DOHH2 (cell line): ENCODE data around the gene TMTC1.
A peak's percentile ranks its signal among the peaks of the same experiment; 100 is the strongest.

Experiments
- H3F3A ChIP-seq: fragments of 200-600 bp; sonication (generic), shearing (Covaris generic); 2 replicates; pipeline ENCODE4 v1.6.0; 2016; ENCODE audit warnings: antibody characterized with exemption, mild to moderate bottlenecking; ENCODE audit not compliant: control insufficient read depth, insufficient read depth
- H3K27ac ChIP-seq: fragments of 200-600 bp; sonication (generic); 2 replicates; pipeline ENCODE4 v1.5.1; 2014; ENCODE audit warnings: low read depth, mild to moderate bottlenecking, low read length, moderate library complexity
- H3K27me3 ChIP-seq: fragments of 200-600 bp; sonication (generic); 2 replicates; pipeline ENCODE4 v1.6.1; 2014; ENCODE audit warnings: mild to moderate bottlenecking, low read length, mixed read lengths; ENCODE audit not compliant: control insufficient read depth
- H3K36me3 ChIP-seq: fragments of 200-600 bp; sonication (generic); 2 replicates; pipeline ENCODE4 v1.6.1; 2014; ENCODE audit warnings: mild to moderate bottlenecking, low read length, moderate library complexity, mixed read lengths; ENCODE audit not compliant: control insufficient read depth
- H3K4me1 ChIP-seq: fragments of 200-600 bp; sonication (generic); 2 replicates; pipeline ENCODE4 v1.6.1; 2014; ENCODE audit warnings: mild to moderate bottlenecking, low read length, mixed read lengths; ENCODE audit not compliant: control insufficient read depth
- H3K4me2 ChIP-seq: fragments of 200-600 bp; sonication (generic); 2 replicates; pipeline ENCODE4 v1.6.0; 2014; ENCODE audit warnings: mild to moderate bottlenecking, low read length, moderate library complexity
- H3K4me3 ChIP-seq: fragments of 200-600 bp; sonication (generic); 2 replicates; pipeline ENCODE4 v1.5.1; 2014; ENCODE audit warnings: mild to moderate bottlenecking, low read length, mixed read lengths
- H3K79me2 ChIP-seq: fragments of 200-600 bp; sonication (generic); 2 replicates; pipeline ENCODE4 v1.6.1; 2014; ENCODE audit warnings: mild to moderate bottlenecking, low read length, mixed read lengths; ENCODE audit not compliant: control insufficient read depth
- H3K9me2 ChIP-seq: fragments of 200-600 bp; sonication (generic); replicated peaks from 2 replicates; pipeline ENCODE4 v1.6.1; 2014; ENCODE audit warnings: mild to moderate bottlenecking, low read length, mixed read lengths; ENCODE audit not compliant: control insufficient read depth
- H3K9me3 ChIP-seq: fragments of 200-600 bp; sonication (generic); 2 replicates; pipeline ENCODE4 v1.6.1; 2014; ENCODE audit warnings: antibody characterized with exemption, low read length, mixed read lengths; ENCODE audit not compliant: control insufficient read depth, insufficient read depth
- H4K20me1 ChIP-seq: fragments of 200-600 bp; sonication (generic); 2 replicates; pipeline ENCODE4 v1.6.0; 2014; ENCODE audit warnings: low read depth, mild to moderate bottlenecking, antibody characterized with exemption, low read length, moderate library complexity; ENCODE audit not compliant: control insufficient read depth, insufficient read depth
- EZH2phosphoT487 ChIP-seq: fragments of 200-600 bp; sonication (generic); IDR thresholded peaks from 2 replicates; pipeline ENCODE4 v1.6.1; 2017; ENCODE audit warnings: borderline replicate concordance, mild to moderate bottlenecking, antibody characterized with exemption, low read length, moderate library complexity, mixed read lengths
- TF ChIP-seq, protein P1 (sequence below): fragments of 200-600 bp; sonication (generic); IDR thresholded peaks from one replicate; pipeline ENCODE4 v1.5.1; 2014; ENCODE audit warnings: antibody characterized with exemption, mild to moderate bottlenecking, low read depth, low read length; ENCODE audit not compliant: poor library complexity, severe bottlenecking

The TMTC1 gene

DNA sequence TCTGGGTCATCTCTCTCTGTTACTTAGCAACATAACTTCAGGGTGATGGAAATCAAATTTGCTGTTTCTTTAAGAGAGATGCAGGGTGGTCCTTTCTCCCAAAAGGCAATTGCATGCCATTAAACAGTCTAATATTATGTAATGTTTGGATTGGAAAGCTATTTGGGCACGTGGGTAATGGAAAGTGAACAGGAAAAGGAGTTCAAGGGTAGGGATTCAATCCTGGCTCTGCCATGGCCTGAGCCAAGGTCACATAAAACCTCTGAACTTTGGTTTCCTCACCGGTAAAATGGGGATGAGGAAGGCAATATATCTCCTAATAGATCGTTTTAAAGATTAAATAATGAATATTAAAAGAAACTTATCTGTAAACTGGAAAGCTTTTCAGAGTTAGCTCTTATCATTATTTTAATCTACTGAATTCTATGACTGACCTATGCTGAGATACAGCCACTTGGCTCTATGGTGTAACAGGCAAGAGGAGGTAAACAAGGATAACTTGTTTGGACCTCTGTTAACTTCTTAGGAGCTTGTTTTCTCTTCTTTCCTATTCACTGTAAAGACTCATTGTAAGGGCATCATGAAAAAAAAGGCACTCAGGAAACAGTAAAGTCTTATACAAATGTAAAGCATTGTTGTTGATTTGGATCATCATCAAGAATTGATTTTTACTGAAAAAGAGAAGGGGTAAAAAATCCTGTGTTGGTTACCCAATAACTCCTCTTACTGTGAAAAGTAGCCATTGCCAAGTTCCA, 230.6 kb downstream of the TMTC1 start:
- Histone ChIP-seq H3K9me2 (no peaks in the 10 kb centered on the region), H3F3A (no peaks in the 10 kb centered on the region), H3K4me1 (no peaks in the 10 kb centered on the region), H3K79me2 (no peaks in the 10 kb centered on the region), H4K20me1 (no peaks in the 10 kb centered on the region), H3K9me3 (no peaks in the 10 kb centered on the region), H3K36me3 (no peaks in the 10 kb centered on the region), H3K27ac (no peak overlapping the region), H3K4me2 (no peak overlapping the region), H3K27me3 (no peaks in the 10 kb centered on the region), H3K4me3 (no peak overlapping the region)
- TF ChIP-seq, protein P1, sequence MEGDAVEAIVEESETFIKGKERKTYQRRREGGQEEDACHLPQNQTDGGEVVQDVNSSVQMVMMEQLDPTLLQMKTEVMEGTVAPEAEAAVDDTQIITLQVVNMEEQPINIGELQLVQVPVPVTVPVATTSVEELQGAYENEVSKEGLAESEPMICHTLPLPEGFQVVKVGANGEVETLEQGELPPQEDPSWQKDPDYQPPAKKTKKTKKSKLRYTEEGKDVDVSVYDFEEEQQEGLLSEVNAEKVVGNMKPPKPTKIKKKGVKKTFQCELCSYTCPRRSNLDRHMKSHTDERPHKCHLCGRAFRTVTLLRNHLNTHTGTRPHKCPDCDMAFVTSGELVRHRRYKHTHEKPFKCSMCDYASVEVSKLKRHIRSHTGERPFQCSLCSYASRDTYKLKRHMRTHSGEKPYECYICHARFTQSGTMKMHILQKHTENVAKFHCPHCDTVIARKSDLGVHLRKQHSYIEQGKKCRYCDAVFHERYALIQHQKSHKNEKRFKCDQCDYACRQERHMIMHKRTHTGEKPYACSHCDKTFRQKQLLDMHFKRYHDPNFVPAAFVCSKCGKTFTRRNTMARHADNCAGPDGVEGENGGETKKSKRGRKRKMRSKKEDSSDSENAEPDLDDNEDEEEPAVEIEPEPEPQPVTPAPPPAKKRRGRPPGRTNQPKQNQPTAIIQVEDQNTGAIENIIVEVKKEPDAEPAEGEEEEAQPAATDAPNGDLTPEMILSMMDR: no peak
- TF ChIP-seq EZH2phosphoT487: no peak

DNA sequence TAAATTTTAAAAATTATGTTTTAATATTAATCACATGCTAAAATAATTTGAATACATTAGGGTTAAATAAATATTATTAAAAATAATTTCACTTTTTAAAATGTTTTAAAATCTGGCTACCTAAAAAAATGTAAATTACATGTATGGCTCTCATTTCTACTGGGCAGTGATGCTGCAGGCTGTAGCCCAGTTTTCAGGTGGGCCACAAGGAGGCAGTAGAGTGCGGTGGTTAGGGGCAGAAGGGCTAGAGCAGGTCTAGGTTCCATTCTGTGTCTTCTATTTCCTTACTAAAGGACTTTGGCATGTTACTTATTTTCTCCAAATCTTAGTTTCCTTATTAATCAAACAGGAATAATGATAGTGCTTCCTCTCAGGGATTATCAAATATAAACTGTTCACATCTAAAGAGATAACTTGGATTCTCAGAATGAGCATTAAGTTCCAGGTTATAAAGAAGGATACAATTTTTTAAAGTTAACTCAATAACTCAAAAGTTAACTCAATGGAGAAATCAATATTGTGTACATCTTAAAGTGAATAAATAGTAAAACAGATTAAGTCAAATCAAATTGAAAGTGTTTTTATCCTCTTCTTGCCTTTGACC, 231.3 kb downstream of the TMTC1 start:
- H3K4me1 ChIP-seq: no peaks in the 10 kb centered on the region
- no peaks in the 10 kb centered on the region for H3K27me3 ChIP-seq
- no peak for TF ChIP-seq EZH2phosphoT487
- TF ChIP-seq, protein P1: peak; percentile 69
- H3K36me3 ChIP-seq: no peaks in the 10 kb centered on the region
- H4K20me1 ChIP-seq: no peaks in the 10 kb centered on the region
- H3K79me2 ChIP-seq: no peaks in the 10 kb centered on the region
- H3K27ac ChIP-seq: no peak overlapping the region
- H3K4me3 ChIP-seq: no peak overlapping the region
- H3F3A ChIP-seq: no peaks in the 10 kb centered on the region
- H3K9me3 ChIP-seq: no peaks in the 10 kb centered on the region
- no peak overlapping the region for H3K4me2 ChIP-seq
- no peaks in the 10 kb centered on the region for H3K9me2 ChIP-seq

DNA sequence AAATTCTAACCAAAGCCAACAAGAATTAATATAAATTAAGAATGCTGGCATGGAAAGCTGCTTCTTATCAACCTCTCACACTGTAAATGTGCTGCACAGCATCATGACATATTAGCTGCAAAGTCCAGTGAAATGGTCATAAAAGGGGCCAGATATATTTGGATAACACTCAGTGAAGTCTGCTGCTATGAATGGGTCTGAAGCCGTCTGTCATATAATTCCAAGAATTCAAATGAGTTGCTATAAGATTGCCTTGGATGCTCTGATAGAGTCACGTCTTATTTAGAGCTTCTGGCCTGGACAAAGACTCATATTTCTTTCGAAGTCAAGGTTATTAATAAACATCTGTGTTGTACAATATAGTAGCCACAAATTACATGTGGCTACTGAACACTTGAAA, 231.9 kb downstream of the TMTC1 start:
- Histone ChIP-seq H3F3A (no peaks in the 10 kb centered on the region), H3K9me2 (no peaks in the 10 kb centered on the region), H3K4me3 (no peak overlapping the region), H3K4me2 (no peak overlapping the region), H3K27ac (no peak overlapping the region), H3K79me2 (no peaks in the 10 kb centered on the region), H3K4me1 (no peaks in the 10 kb centered on the region), H4K20me1 (no peaks in the 10 kb centered on the region), H3K9me3 (no peaks in the 10 kb centered on the region), H3K36me3 (no peaks in the 10 kb centered on the region), H3K27me3 (no peaks in the 10 kb centered on the region)
- no peak for TF ChIP-seq EZH2phosphoT487
- TF ChIP-seq, protein P1: no peak
